ENCODE results near the gene ABCF2. TPM values are rescaled to one million over a fixed set of nuclear protein-coding genes. Genes with fewer than 3 reads are reported as not detected.

ABCF2 gene
- total and polyA plus RNA-seq, 2 of the 4 experiments (the other 2 are of a cell fraction), result 46.2 to 103 TPM

DNA sequence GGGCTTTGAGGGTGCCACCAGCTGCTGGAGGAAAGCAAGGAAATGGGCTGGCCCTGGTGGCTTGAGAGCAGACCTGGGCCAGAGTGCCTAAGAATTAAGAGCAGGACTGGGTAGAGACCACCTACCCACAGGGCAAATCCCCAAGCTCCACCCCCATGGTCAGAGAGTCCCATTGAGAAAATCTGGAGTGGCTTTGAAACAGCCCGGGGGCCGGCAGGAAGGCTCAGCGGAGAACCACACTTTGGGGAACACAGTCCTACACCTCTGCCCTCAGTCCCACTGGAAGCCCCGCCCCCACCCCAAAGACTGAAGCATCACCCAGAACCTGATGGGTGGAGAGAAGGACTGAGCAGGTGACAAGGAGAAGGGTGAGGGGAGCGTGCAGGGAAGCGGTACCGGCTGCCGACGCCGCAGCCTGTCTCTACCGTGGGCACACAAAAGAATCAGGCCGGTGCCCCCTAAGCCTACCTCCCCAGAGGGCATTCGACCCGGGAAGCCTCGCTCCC, 17.9 kb upstream of the ABCF2 start:
- no TSS peak for BruUV-seq (replicated peaks)
- POLR2A ChIA-PET (ENCODE audit: unreplicated experiment), result interaction anchor here (0.6 kb wide), 1 partner anchor 1158 kb away, joined by 9 read pairs; no protein-coding TSS in a partner anchor
- ATAC-seq (ENCODE audit: low read depth) (no peak), DNase-seq (no peak)
- Histone ChIP-seq H2BK20ac (ENCODE audit: low read depth, low read length) (no peak overlapping the region), H4K20me1 (ENCODE audit: insufficient read depth, low read length) (peaks cover 29% of the 10 kb centered on the region), H3K14ac (replicated peaks; ENCODE audit: low read depth, low read length) (no peak overlapping the region), H2AK9ac (replicated peaks; ENCODE audit: low read depth, low read length, poor library complexity) (peak overlapping the region; percentile 79), H3K4me1 (ENCODE audit: control insufficient read depth, insufficient read depth, low read length) (peaks cover 32% of the 10 kb centered on the region), H3K79me1 (ENCODE audit: low read depth in 1 of 2, low read length in 2 of 2) (peaks cover 8 to 79% of the 10 kb centered on the region in 2 experiments), H3K9ac (ENCODE audit: low read depth, low read length) (no peak overlapping the region), H3K27me3 (ENCODE audit: control insufficient read depth, insufficient read depth, low read length) (no peaks in the 10 kb centered on the region), H4K5ac (ENCODE audit: low read depth, low read length) (no peak overlapping the region), H4K91ac (ENCODE audit: insufficient read depth, low read depth, low read length) (no peak overlapping the region), H3K9me3 (ENCODE audit: control insufficient read depth, insufficient read depth, low read length) (no peaks in the 10 kb centered on the region), H3K4me3 (ENCODE audit: insufficient read depth, low read depth, low read length) (no peak overlapping the region), H3K23ac (ENCODE audit: low read depth, low read length) (no peak overlapping the region), H2AK5ac (ENCODE audit: low read depth, low read length) (no peak overlapping the region), H3K18ac (ENCODE audit: low read depth, low read length) (no peak overlapping the region), H3K4ac (ENCODE audit: low read depth, low read length) (no peak overlapping the region), H3K56ac (ENCODE audit: extremely low read depth, insufficient read depth, low read length) (no peak overlapping the region), H2AFZ (replicated peaks; ENCODE audit: low read length, poor library complexity) (peak overlapping the region; percentile 68), H2BK5ac (ENCODE audit: low read depth, low read length, poor library complexity, severe bottlenecking) (no peak overlapping the region), H2BK120ac (ENCODE audit: low read depth, low read length) (no peak overlapping the region), H4K8ac (ENCODE audit: low read depth in 2 of 2, low read length in 2 of 2) (no peak overlapping the region), H3K27ac (ENCODE audit: insufficient read depth, low read length) (no peak overlapping the region), H3K36me3 (ENCODE audit: control insufficient read depth, insufficient read depth, low read length) (peaks cover 29% of the 10 kb centered on the region), H2BK15ac (ENCODE audit: low read depth, low read length) (no peak overlapping the region), H3K4me2 (ENCODE audit: low read depth, low read length) (peak overlapping the region; percentile 25; the same call in 1 of the 2 replicates), H3K9me1 (ENCODE audit: insufficient read depth, low read length) (peaks cover 5% of the 10 kb centered on the region; the same call in 1 of the 2 replicates)
- in situ Hi-C loops (cut with MboI; ENCODE audit: low sequenced_read_pairs) (no loop called here), intact Hi-C loops (cut with micrococcal nuclease) (loop anchor here (1.0 kb wide), 1 partner anchor 58 kb away; no protein-coding TSS in a partner anchor), dilution Hi-C loops (cut with HindIII; ENCODE audit: low sequenced_read_pairs, unreplicated experiment) (no loop called here)
- TF ChIP-seq SMC3 (IDR thresholded peaks at IDR 0.05; ENCODE audit: low read depth, low read length) (no peak), NFE2L2 (IDR thresholded peaks at IDR 0.05; ENCODE audit: low read depth, low read length) (no peak), RAD21 (IDR thresholded peaks at IDR 0.05; ENCODE audit: low read length) (no peak)
- TF ChIP-seq, protein P1, sequence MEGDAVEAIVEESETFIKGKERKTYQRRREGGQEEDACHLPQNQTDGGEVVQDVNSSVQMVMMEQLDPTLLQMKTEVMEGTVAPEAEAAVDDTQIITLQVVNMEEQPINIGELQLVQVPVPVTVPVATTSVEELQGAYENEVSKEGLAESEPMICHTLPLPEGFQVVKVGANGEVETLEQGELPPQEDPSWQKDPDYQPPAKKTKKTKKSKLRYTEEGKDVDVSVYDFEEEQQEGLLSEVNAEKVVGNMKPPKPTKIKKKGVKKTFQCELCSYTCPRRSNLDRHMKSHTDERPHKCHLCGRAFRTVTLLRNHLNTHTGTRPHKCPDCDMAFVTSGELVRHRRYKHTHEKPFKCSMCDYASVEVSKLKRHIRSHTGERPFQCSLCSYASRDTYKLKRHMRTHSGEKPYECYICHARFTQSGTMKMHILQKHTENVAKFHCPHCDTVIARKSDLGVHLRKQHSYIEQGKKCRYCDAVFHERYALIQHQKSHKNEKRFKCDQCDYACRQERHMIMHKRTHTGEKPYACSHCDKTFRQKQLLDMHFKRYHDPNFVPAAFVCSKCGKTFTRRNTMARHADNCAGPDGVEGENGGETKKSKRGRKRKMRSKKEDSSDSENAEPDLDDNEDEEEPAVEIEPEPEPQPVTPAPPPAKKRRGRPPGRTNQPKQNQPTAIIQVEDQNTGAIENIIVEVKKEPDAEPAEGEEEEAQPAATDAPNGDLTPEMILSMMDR (conservative IDR thresholded peaks at IDR 0.05; ENCODE audit: low read depth, low read length), result no peak
- CTCF ChIA-PET, result interaction anchor here (1.0 to 1.4 kb wide), 2 partner anchors 12 to 71 kb away, joined by 3 to 6 read pairs; partner anchors contain the start of gene CHPF2
- 40% methylated on average over 3 of the region's 15 CpGs; no CpG with 5 or more reads in 1 of the 2 experiments for WGBS, 2 experiments (ENCODE audit: extremely low coverage in 2 of 2, insufficient read length in 1 of 2)

Measured in IMR-90 (cell line).